Measurements from ENCODE around the gene PCDHB11. TPM values are rescaled to one million over a fixed set of nuclear protein-coding genes. Genes with fewer than 3 reads are reported as not detected.
"Not testable (repeated sequence)": the region's sequence is repeated elsewhere in the genome, so short reads cannot be mapped to it uniquely, and the experiment has no call there.

Gene PCDHB11
- not detected for total RNA-seq
- total RNA-seq, result 0 to 0.08 reads per million in 2 donors

GRCh38 chr5:141199359-141200235 lies at the start of gene PCDHB11:
TSS of gene PCDHB11 (plus strand) at chr5:141199627. CDS start at chr5:141199775, 148 bp downstream.
- no peak for DNase-seq
- Mint-ChIP-seq H3K27me3 (peaks cover 19% of the 10 kb centered on the region), H3K4me1 (no peaks in the 10 kb centered on the region), H3K4me3 (no peak within 1 kb of the TSS), H3K27ac (no peak within 1 kb of the TSS), H3K36me3 (ENCODE audit: low read depth) (no peaks in the 10 kb centered on the region)
- H3K9me3 ChIP-seq (ENCODE audit: control insufficient read depth, low read length, poor library complexity, severe bottlenecking), result no peaks in the 10 kb centered on the region
- ATAC-seq, result no peak

GRCh38 chr5:141149812-141150211 lies 49.6 kb upstream of the PCDHB11 start, which contains the start of gene PCDHB6:
TSS of gene PCDHB6 (plus strand) at chr5:141150057. CDS start at chr5:141150258, 201 bp downstream.
- no peaks in the 10 kb centered on the region for H3K9me3 ChIP-seq (ENCODE audit: control insufficient read depth, low read length, poor library complexity, severe bottlenecking)
- ATAC-seq, result no peak
- H3K27me3 Mint-ChIP-seq, result peaks cover 32% of the 10 kb centered on the region
- H3K27ac Mint-ChIP-seq, result no peak within 1 kb of the TSS
- H3K4me1 Mint-ChIP-seq, result no peaks in the 10 kb centered on the region
- no peak for DNase-seq
- H3K36me3 Mint-ChIP-seq (ENCODE audit: low read depth), result peaks cover 3% of the 10 kb centered on the region
- H3K4me3 Mint-ChIP-seq, result no peak within 1 kb of the TSS

- no peak overlapping the region for H3K27ac Mint-ChIP-seq
- H3K4me1 Mint-ChIP-seq, result no peaks in the 10 kb centered on the region
- H3K27me3 Mint-ChIP-seq, result peaks cover 26% of the 10 kb centered on the region
- H3K9me3 ChIP-seq (ENCODE audit: control insufficient read depth, low read length, poor library complexity, severe bottlenecking), result no peaks in the 10 kb centered on the region
- DNase-seq (no peak), ATAC-seq (no peak)
- H3K36me3 Mint-ChIP-seq (ENCODE audit: low read depth), result peaks cover 3% of the 10 kb centered on the region
- H3K4me3 Mint-ChIP-seq, result no peak overlapping the region
Measured at GRCh38 chr5:141150224-141150992, 49.0 kb upstream of the PCDHB11 start.

GRCh38 chr5:141150993-141151325 lies 48.5 kb upstream of the PCDHB11 start:
- peaks cover 3% of the 10 kb centered on the region for H3K36me3 Mint-ChIP-seq (ENCODE audit: low read depth)
- no peaks in the 10 kb centered on the region for H3K4me1 Mint-ChIP-seq
- H3K27me3 Mint-ChIP-seq, result peaks cover 26% of the 10 kb centered on the region
- DNase-seq (no peak), ATAC-seq (no peak)
- no peaks in the 10 kb centered on the region for H3K9me3 ChIP-seq (ENCODE audit: control insufficient read depth, low read length, poor library complexity, severe bottlenecking)
- no peak overlapping the region for H3K27ac Mint-ChIP-seq
- no peak overlapping the region for H3K4me3 Mint-ChIP-seq

- not testable (repeated sequence) for ATAC-seq; H3K9me3 ChIP-seq (ENCODE audit: control insufficient read depth, low read length, poor library complexity, severe bottlenecking); DNase-seq; H3K36me3 Mint-ChIP-seq (ENCODE audit: low read depth); H3K4me1 Mint-ChIP-seq; H3K27ac Mint-ChIP-seq; H3K4me3 Mint-ChIP-seq
- peaks cover 30% of the 10 kb centered on the region for H3K27me3 Mint-ChIP-seq
Measured at GRCh38 chr5:141151632-141152031, 47.8 kb upstream of the PCDHB11 start.

GRCh38 chr5:141152096-141152495 lies 47.3 kb upstream of the PCDHB11 start:
- H3K27me3 Mint-ChIP-seq, result peaks cover 33% of the 10 kb centered on the region
- H3K36me3 Mint-ChIP-seq (ENCODE audit: low read depth); H3K4me1 Mint-ChIP-seq; H3K27ac Mint-ChIP-seq; H3K4me3 Mint-ChIP-seq; H3K9me3 ChIP-seq (ENCODE audit: control insufficient read depth, low read length, poor library complexity, severe bottlenecking); DNase-seq; ATAC-seq: not testable (repeated sequence)

- no peaks in the 10 kb centered on the region for H3K4me1 Mint-ChIP-seq
- no peaks in the 10 kb centered on the region for H3K9me3 ChIP-seq (ENCODE audit: control insufficient read depth, low read length, poor library complexity, severe bottlenecking)
- ATAC-seq, result no peak
- DNase-seq, result no peak
- no peak overlapping the region for H3K4me3 Mint-ChIP-seq
- peaks cover 29% of the 10 kb centered on the region for H3K27me3 Mint-ChIP-seq
- H3K36me3 Mint-ChIP-seq (ENCODE audit: low read depth), result peaks cover 3% of the 10 kb centered on the region
- no peak overlapping the region for H3K27ac Mint-ChIP-seq
Measured at GRCh38 chr5:141155540-141156374, 43.7 kb upstream of the PCDHB11 start.

GRCh38 chr5:141157356-141157755 lies 42.1 kb upstream of the PCDHB11 start:
- H3K36me3 Mint-ChIP-seq (ENCODE audit: low read depth); ATAC-seq; H3K4me3 Mint-ChIP-seq; DNase-seq; H3K27ac Mint-ChIP-seq; H3K4me1 Mint-ChIP-seq; H3K9me3 ChIP-seq (ENCODE audit: control insufficient read depth, low read length, poor library complexity, severe bottlenecking): not testable (repeated sequence)
- H3K27me3 Mint-ChIP-seq, result peaks cover 31% of the 10 kb centered on the region

- H3K36me3 Mint-ChIP-seq (ENCODE audit: low read depth); H3K27ac Mint-ChIP-seq; H3K4me3 Mint-ChIP-seq; DNase-seq; H3K9me3 ChIP-seq (ENCODE audit: control insufficient read depth, low read length, poor library complexity, severe bottlenecking); ATAC-seq; H3K4me1 Mint-ChIP-seq: not testable (repeated sequence)
- H3K27me3 Mint-ChIP-seq, result peaks cover 29% of the 10 kb centered on the region
Measured at GRCh38 chr5:141157901-141158300, 41.5 kb upstream of the PCDHB11 start.

- ATAC-seq, result no peak
- no peaks in the 10 kb centered on the region for H3K9me3 ChIP-seq (ENCODE audit: control insufficient read depth, low read length, poor library complexity, severe bottlenecking)
- Mint-ChIP-seq H3K27ac (no peak within 1 kb of the TSS), H3K27me3 (peaks cover 35% of the 10 kb centered on the region), H3K4me3 (no peak within 1 kb of the TSS), H3K4me1 (peaks cover 6% of the 10 kb centered on the region), H3K36me3 (ENCODE audit: low read depth) (peaks cover 6% of the 10 kb centered on the region)
- DNase-seq, result no peak
Measured at GRCh38 chr5:141172381-141173204, 26.8 kb upstream of the PCDHB11 start, which contains the start of gene PCDHB7. TSS of gene PCDHB7 (plus strand) at chr5:141172644. CDS start at chr5:141172836, 192 bp downstream.

GRCh38 chr5:141174291-141175104 lies 24.9 kb upstream of the PCDHB11 start:
- peaks cover 22% of the 10 kb centered on the region for H3K27me3 Mint-ChIP-seq
- H3K9me3 ChIP-seq (ENCODE audit: control insufficient read depth, low read length, poor library complexity, severe bottlenecking); ATAC-seq; H3K27ac Mint-ChIP-seq; H3K4me3 Mint-ChIP-seq; H3K36me3 Mint-ChIP-seq (ENCODE audit: low read depth); DNase-seq; H3K4me1 Mint-ChIP-seq: not testable (repeated sequence)
